Progenitor cell of endocrine pancreas (in vitro differentiated cells): Measurements from ENCODE around the gene KCNA3. TPM values are rescaled to one million over a fixed set of nuclear protein-coding genes. Genes with fewer than 3 reads are reported as not detected.

Experiments
- DNase-seq: peaks from one replicate; pipeline ENCODE4 v3.0.0; 2021; ENCODE audit warnings: low spot score; ENCODE audit not compliant: unreplicated experiment
- H3K27ac Mint-ChIP-seq: 2 replicates; pipeline ENCODE4 v1.8.0; 2021; ENCODE audit warnings: mild to moderate bottlenecking, moderate library complexity, mixed read lengths
- H3K27me3 Mint-ChIP-seq: 2 replicates; pipeline ENCODE4 v1.8.0; 2021; ENCODE audit warnings: mixed read lengths
- H3K36me3 Mint-ChIP-seq: 2 replicates; pipeline ENCODE4 v1.8.0; 2022; ENCODE audit warnings: mixed read lengths; ENCODE audit not compliant: insufficient read depth
- H3K4me1 Mint-ChIP-seq: 2 replicates; pipeline ENCODE4 v1.8.0; 2021; ENCODE audit warnings: low read depth, mixed read lengths
- H3K4me3 Mint-ChIP-seq: 2 replicates; pipeline ENCODE4 v1.8.0; 2021; ENCODE audit warnings: low read depth, mild to moderate bottlenecking, moderate library complexity, mixed read lengths
- H3K9me3 Mint-ChIP-seq: 2 replicates; pipeline ENCODE4 v1.8.0; 2021; ENCODE audit warnings: low read depth, mixed read lengths
- CTCF ChIP-seq: fragments of 200-600 bp; sonication (generic); IDR thresholded peaks from one replicate; pipeline ENCODE4 v1.5.0; 2021; ENCODE audit warnings: antibody characterized with exemption, mild to moderate bottlenecking; ENCODE audit not compliant: unreplicated experiment
- total RNA-seq: library from RNA; stranded (reverse); gene quantifications from 2 replicates; pipeline ENCODE4 v1.2.1, GENCODE V29; 2021

The KCNA3 gene
- total RNA-seq, 1 donor from 2014 or later = 0.72 TPM

- Mint-ChIP-seq H3K4me3 (no peak overlapping the region), H3K36me3 (no peaks in the 10 kb centered on the region), H3K27ac (no peak overlapping the region), H3K9me3 (no peaks in the 10 kb centered on the region), H3K27me3 (peaks cover 60% of the 10 kb centered on the region), H3K4me1 (no peaks in the 10 kb centered on the region)
- TF ChIP-seq CTCF = no peak
- no peak for DNase-seq
Measured at GRCh38 chr1:110684491-110684890, 9.8 kb upstream of the KCNA3 start.

GRCh38 chr1:110682898-110683297, 8.2 kb upstream of the KCNA3 start:
- H3K27ac Mint-ChIP-seq = no peak overlapping the region
- H3K36me3 Mint-ChIP-seq = no peaks in the 10 kb centered on the region
- peaks cover 74% of the 10 kb centered on the region for H3K27me3 Mint-ChIP-seq
- no peak for TF ChIP-seq CTCF
- no peak for DNase-seq
- H3K4me3 Mint-ChIP-seq = no peak overlapping the region
- no peaks in the 10 kb centered on the region for H3K9me3 Mint-ChIP-seq
- no peaks in the 10 kb centered on the region for H3K4me1 Mint-ChIP-seq

- Mint-ChIP-seq H3K9me3 (no peaks in the 10 kb centered on the region), H3K27ac (no peak overlapping the region), H3K27me3 (peaks cover 82% of the 10 kb centered on the region), H3K4me1 (no peaks in the 10 kb centered on the region), H3K36me3 (no peaks in the 10 kb centered on the region), H3K4me3 (no peak overlapping the region)
- TF ChIP-seq CTCF = no peak
- no peak for DNase-seq
Measured at GRCh38 chr1:110680036-110680735, 5.4 kb upstream of the KCNA3 start.

- no peaks in the 10 kb centered on the region for H3K36me3 Mint-ChIP-seq
- no peak overlapping the region for H3K27ac Mint-ChIP-seq
- peaks cover 82% of the 10 kb centered on the region for H3K27me3 Mint-ChIP-seq
- no peaks in the 10 kb centered on the region for H3K4me1 Mint-ChIP-seq
- no peaks in the 10 kb centered on the region for H3K9me3 Mint-ChIP-seq
- no peak for TF ChIP-seq CTCF
- no peak for DNase-seq
- no peak overlapping the region for H3K4me3 Mint-ChIP-seq
Measured at GRCh38 chr1:110677526-110677925, 2.8 kb upstream of the KCNA3 start.

GRCh38 chr1:110676970-110677369, 2.2 kb upstream of the KCNA3 start:
- no peaks in the 10 kb centered on the region for H3K4me1 Mint-ChIP-seq
- no peak for TF ChIP-seq CTCF
- H3K27me3 Mint-ChIP-seq = peaks cover 87% of the 10 kb centered on the region
- H3K36me3 Mint-ChIP-seq = no peaks in the 10 kb centered on the region
- H3K4me3 Mint-ChIP-seq = no peak overlapping the region
- no peak for DNase-seq
- H3K27ac Mint-ChIP-seq = no peak overlapping the region
- H3K9me3 Mint-ChIP-seq = no peaks in the 10 kb centered on the region
